Measurements from ENCODE around the gene TMEM35B.

The TMEM35B gene

GRCh38 chr1:34994878-34995277, 9.7 kb upstream of the TMEM35B start:
- Histone ChIP-seq H3K36me3 (ENCODE audit: control insufficient read depth, low read length) (peaks cover 6% of the 10 kb centered on the region; the same call in 1 of the 2 replicates), H3K9me3 (ENCODE audit: control insufficient read depth, insufficient read depth, low read length) (no peaks in the 10 kb centered on the region), H3K79me2 (ENCODE audit: control insufficient read depth, low read length) (no peaks in the 10 kb centered on the region), H3K4me2 (ENCODE audit: low read length) (no peak overlapping the region), H4K20me1 (ENCODE audit: control insufficient read depth, insufficient read depth, low read depth, low read length) (no peaks in the 10 kb centered on the region), H3K9me2 (replicated peaks; ENCODE audit: control insufficient read depth, low read length) (no peaks in the 10 kb centered on the region), H3K27me3 (ENCODE audit: control insufficient read depth, low read length) (no peaks in the 10 kb centered on the region), H3F3A (ENCODE audit: control insufficient read depth, insufficient read depth) (no peaks in the 10 kb centered on the region; the same call in 1 of the 2 replicates), H3K27ac (ENCODE audit: low read depth, low read length) (no peak overlapping the region), H3K4me1 (ENCODE audit: control insufficient read depth, low read length) (no peaks in the 10 kb centered on the region), H3K4me3 (ENCODE audit: low read length) (no peak overlapping the region)
- TF ChIP-seq CTCF (IDR thresholded peaks at IDR 0.05; ENCODE audit: low read depth, low read length, poor library complexity, severe bottlenecking) (no peak), EZH2phosphoT487 (IDR thresholded peaks at IDR 0.05; ENCODE audit: borderline replicate concordance, low read length) (no peak)

GRCh38 chr1:34988581-34988980, 3.4 kb upstream of the TMEM35B start:
- Histone ChIP-seq H3K9me3 (ENCODE audit: control insufficient read depth, insufficient read depth, low read length) (no peaks in the 10 kb centered on the region), H3K79me2 (ENCODE audit: control insufficient read depth, low read length) (peaks cover 10% of the 10 kb centered on the region), H3K4me1 (ENCODE audit: control insufficient read depth, low read length) (peaks cover 15% of the 10 kb centered on the region), H3K4me3 (ENCODE audit: low read length) (no peak overlapping the region), H3K36me3 (ENCODE audit: control insufficient read depth, low read length) (peaks cover 12% of the 10 kb centered on the region; the same call in 1 of the 2 replicates), H3K9me2 (replicated peaks; ENCODE audit: control insufficient read depth, low read length) (no peaks in the 10 kb centered on the region), H3K4me2 (ENCODE audit: low read length) (no peak overlapping the region), H3K27me3 (ENCODE audit: control insufficient read depth, low read length) (no peaks in the 10 kb centered on the region), H3F3A (ENCODE audit: control insufficient read depth, insufficient read depth) (peaks cover 14% of the 10 kb centered on the region), H4K20me1 (ENCODE audit: control insufficient read depth, insufficient read depth, low read depth, low read length) (no peaks in the 10 kb centered on the region), H3K27ac (ENCODE audit: low read depth, low read length) (no peak overlapping the region)
- TF ChIP-seq EZH2phosphoT487 (IDR thresholded peaks at IDR 0.05; ENCODE audit: borderline replicate concordance, low read length) (no peak), CTCF (IDR thresholded peaks at IDR 0.05; ENCODE audit: low read depth, low read length, poor library complexity, severe bottlenecking) (no peak)

- Histone ChIP-seq H3K9me2 (replicated peaks; ENCODE audit: control insufficient read depth, low read length) (no peaks in the 10 kb centered on the region), H3K27me3 (ENCODE audit: control insufficient read depth, low read length) (no peaks in the 10 kb centered on the region), H3K4me3 (ENCODE audit: low read length) (no peak overlapping the region), H3K36me3 (ENCODE audit: control insufficient read depth, low read length) (peaks cover 12% of the 10 kb centered on the region; the same call in 1 of the 2 replicates), H3K4me2 (ENCODE audit: low read length) (no peak overlapping the region), H3K4me1 (ENCODE audit: control insufficient read depth, low read length) (peaks cover 17% of the 10 kb centered on the region), H3F3A (ENCODE audit: control insufficient read depth, insufficient read depth) (peaks cover 14% of the 10 kb centered on the region), H3K27ac (ENCODE audit: low read depth, low read length) (no peak overlapping the region), H3K79me2 (ENCODE audit: control insufficient read depth, low read length) (peaks cover 10% of the 10 kb centered on the region), H3K9me3 (ENCODE audit: control insufficient read depth, insufficient read depth, low read length) (no peaks in the 10 kb centered on the region), H4K20me1 (ENCODE audit: control insufficient read depth, insufficient read depth, low read depth, low read length) (no peaks in the 10 kb centered on the region)
- TF ChIP-seq EZH2phosphoT487 (IDR thresholded peaks at IDR 0.05; ENCODE audit: borderline replicate concordance, low read length): no peak
- no peak for TF ChIP-seq CTCF (IDR thresholded peaks at IDR 0.05; ENCODE audit: low read depth, low read length, poor library complexity, severe bottlenecking)
These were observed 3.0 kb upstream of the TMEM35B start for GRCh38 chr1:34988147-34988546.
